ENCODE results near the gene CCDC6. TPM values are rescaled to one million over a fixed set of nuclear protein-coding genes. Genes with fewer than 3 reads are reported as not detected.
"Not testable (repeated sequence)": the region's sequence is repeated elsewhere in the genome, so short reads cannot be mapped to it uniquely, and the experiment has no call there.

Gene CCDC6
- total RNA-seq, 1 experiment from 2014 or later = 50.9 TPM

GRCh38 chr10:59752278-59752940 is 153.9 kb downstream of the CCDC6 start:
- Histone ChIP-seq H3K4me3 (ENCODE audit: low read length) (no peak overlapping the region), H3K27me3 (ENCODE audit: low read length) (no peaks in the 10 kb centered on the region), H4K20me1 (ENCODE audit: insufficient read depth, low read depth, low read length) (no peaks in the 10 kb centered on the region), H3K4me2 (ENCODE audit: low read depth, low read length, poor library complexity, severe bottlenecking) (no peak overlapping the region), H3K79me2 (ENCODE audit: low read length) (no peaks in the 10 kb centered on the region), H3K27ac (ENCODE audit: low read length) (no peak overlapping the region), H3K4me1 (ENCODE audit: low read length) (peaks cover 8% of the 10 kb centered on the region), H3K9me2 (replicated peaks; ENCODE audit: insufficient read depth, low read length) (no peaks in the 10 kb centered on the region), H2AFZ (ENCODE audit: low read length) (no peak overlapping the region), H3K9ac (ENCODE audit: low read length) (no peak overlapping the region), H3K36me3 (ENCODE audit: insufficient read depth, low read length) (no peaks in the 10 kb centered on the region), H3K9me3 (ENCODE audit: low read length) (no peaks in the 10 kb centered on the region)
- no peak for DNase-seq

GRCh38 chr10:59750155-59750945 is 156.0 kb downstream of the CCDC6 start:
- DNase-seq = no peak

GRCh38 chr10:59748834-59749233 is 157.5 kb downstream of the CCDC6 start:
- peaks cover 8% of the 10 kb centered on the region for H3K4me1 ChIP-seq (ENCODE audit: low read length)
- no peaks in the 10 kb centered on the region for H4K20me1 ChIP-seq (ENCODE audit: insufficient read depth, low read depth, low read length)
- H3K4me2 ChIP-seq (ENCODE audit: low read depth, low read length, poor library complexity, severe bottlenecking) = no peak overlapping the region
- H3K79me2 ChIP-seq (ENCODE audit: low read length) = no peaks in the 10 kb centered on the region
- no peaks in the 10 kb centered on the region for H3K9me3 ChIP-seq (ENCODE audit: low read length)
- H3K27ac ChIP-seq (ENCODE audit: low read length) = no peak overlapping the region
- no peak overlapping the region for H3K4me3 ChIP-seq (ENCODE audit: low read length)
- no peak overlapping the region for H3K9ac ChIP-seq (ENCODE audit: low read length)
- no peaks in the 10 kb centered on the region for H3K27me3 ChIP-seq (ENCODE audit: low read length)
- no peaks in the 10 kb centered on the region for H3K36me3 ChIP-seq (ENCODE audit: insufficient read depth, low read length)
- H3K9me2 ChIP-seq (replicated peaks; ENCODE audit: insufficient read depth, low read length) = no peaks in the 10 kb centered on the region
- no peak overlapping the region for H2AFZ ChIP-seq (ENCODE audit: low read length)
- no peak for DNase-seq

More at GRCh38 chr10:59750155-59750945, 156.0 kb downstream of the CCDC6 start:
- Histone ChIP-seq H4K20me1 (ENCODE audit: insufficient read depth, low read depth, low read length) (no peaks in the 10 kb centered on the region), H3K79me2 (ENCODE audit: low read length) (no peaks in the 10 kb centered on the region), H3K27ac (ENCODE audit: low read length) (no peak overlapping the region), H3K9ac (ENCODE audit: low read length) (no peak overlapping the region), H3K4me1 (ENCODE audit: low read length) (peaks cover 8% of the 10 kb centered on the region), H2AFZ (ENCODE audit: low read length) (no peak overlapping the region), H3K9me2 (replicated peaks; ENCODE audit: insufficient read depth, low read length) (no peaks in the 10 kb centered on the region), H3K4me3 (ENCODE audit: low read length) (no peak overlapping the region), H3K36me3 (ENCODE audit: insufficient read depth, low read length) (no peaks in the 10 kb centered on the region), H3K27me3 (ENCODE audit: low read length) (no peaks in the 10 kb centered on the region), H3K9me3 (ENCODE audit: low read length) (no peaks in the 10 kb centered on the region), H3K4me2 (ENCODE audit: low read depth, low read length, poor library complexity, severe bottlenecking) (no peak overlapping the region)

- H3K36me3 ChIP-seq (ENCODE audit: insufficient read depth, low read length) = no peaks in the 10 kb centered on the region
- no peak overlapping the region for H3K27ac ChIP-seq (ENCODE audit: low read length)
- H3K9me2 ChIP-seq (replicated peaks; ENCODE audit: insufficient read depth, low read length) = no peaks in the 10 kb centered on the region
- no peak overlapping the region for H2AFZ ChIP-seq (ENCODE audit: low read length)
- H3K9me3 ChIP-seq (ENCODE audit: low read length) = no peaks in the 10 kb centered on the region
- H3K4me2 ChIP-seq (ENCODE audit: low read depth, low read length, poor library complexity, severe bottlenecking) = no peak overlapping the region
- no peaks in the 10 kb centered on the region for H4K20me1 ChIP-seq (ENCODE audit: insufficient read depth, low read depth, low read length)
- H3K27me3 ChIP-seq (ENCODE audit: low read length) = no peaks in the 10 kb centered on the region
- H3K79me2 ChIP-seq (ENCODE audit: low read length) = no peaks in the 10 kb centered on the region
- DNase-seq = no peak
- no peak overlapping the region for H3K9ac ChIP-seq (ENCODE audit: low read length)
- no peak overlapping the region for H3K4me3 ChIP-seq (ENCODE audit: low read length)
- H3K4me1 ChIP-seq (ENCODE audit: low read length) = no peaks in the 10 kb centered on the region
These were observed 161.1 kb downstream of the CCDC6 start for GRCh38 chr10:59745163-59745650.

- H3K4me3 ChIP-seq (ENCODE audit: low read length); H3K36me3 ChIP-seq (ENCODE audit: insufficient read depth, low read length); DNase-seq; H3K9ac ChIP-seq (ENCODE audit: low read length); H3K79me2 ChIP-seq (ENCODE audit: low read length); H2AFZ ChIP-seq (ENCODE audit: low read length); H3K9me2 ChIP-seq (replicated peaks; ENCODE audit: insufficient read depth, low read length); H3K4me1 ChIP-seq (ENCODE audit: low read length); H3K4me2 ChIP-seq (ENCODE audit: low read depth, low read length, poor library complexity, severe bottlenecking); H3K27me3 ChIP-seq (ENCODE audit: low read length); H3K9me3 ChIP-seq (ENCODE audit: low read length); H3K27ac ChIP-seq (ENCODE audit: low read length); H4K20me1 ChIP-seq (ENCODE audit: insufficient read depth, low read depth, low read length): not testable (repeated sequence)
These were observed 161.6 kb downstream of the CCDC6 start for GRCh38 chr10:59744762-59745161.

- DNase-seq; H3K36me3 ChIP-seq (ENCODE audit: insufficient read depth, low read length); H2AFZ ChIP-seq (ENCODE audit: low read length); H3K4me1 ChIP-seq (ENCODE audit: low read length); H3K79me2 ChIP-seq (ENCODE audit: low read length); H3K9me3 ChIP-seq (ENCODE audit: low read length); H3K9ac ChIP-seq (ENCODE audit: low read length); H3K27me3 ChIP-seq (ENCODE audit: low read length); H3K27ac ChIP-seq (ENCODE audit: low read length); H3K4me2 ChIP-seq (ENCODE audit: low read depth, low read length, poor library complexity, severe bottlenecking); H3K9me2 ChIP-seq (replicated peaks; ENCODE audit: insufficient read depth, low read length); H4K20me1 ChIP-seq (ENCODE audit: insufficient read depth, low read depth, low read length); H3K4me3 ChIP-seq (ENCODE audit: low read length): not testable (repeated sequence)
These were observed 162.2 kb downstream of the CCDC6 start for GRCh38 chr10:59744156-59744555.

- Histone ChIP-seq H3K9me3 (ENCODE audit: low read length) (no peaks in the 10 kb centered on the region), H3K36me3 (ENCODE audit: insufficient read depth, low read length) (no peaks in the 10 kb centered on the region), H4K20me1 (ENCODE audit: insufficient read depth, low read depth, low read length) (no peaks in the 10 kb centered on the region), H2AFZ (ENCODE audit: low read length) (no peak overlapping the region), H3K9me2 (replicated peaks; ENCODE audit: insufficient read depth, low read length) (no peaks in the 10 kb centered on the region), H3K27ac (ENCODE audit: low read length) (no peak overlapping the region), H3K4me1 (ENCODE audit: low read length) (no peaks in the 10 kb centered on the region), H3K9ac (ENCODE audit: low read length) (no peak overlapping the region), H3K79me2 (ENCODE audit: low read length) (no peaks in the 10 kb centered on the region), H3K4me3 (ENCODE audit: low read length) (no peak overlapping the region), H3K27me3 (ENCODE audit: low read length) (no peaks in the 10 kb centered on the region; the same call in 1 of the 2 replicates), H3K4me2 (ENCODE audit: low read depth, low read length, poor library complexity, severe bottlenecking) (no peak overlapping the region)
- no peak for DNase-seq
These were observed 164.8 kb downstream of the CCDC6 start for GRCh38 chr10:59741583-59741982.

GRCh38 chr10:59741048-59741447 is 165.3 kb downstream of the CCDC6 start:
- no peaks in the 10 kb centered on the region for H3K79me2 ChIP-seq (ENCODE audit: low read length)

More at GRCh38 chr10:59741048-59741447, 165.3 kb downstream of the CCDC6 start:
- Histone ChIP-seq H3K9me3 (ENCODE audit: low read length) (no peaks in the 10 kb centered on the region), H3K27ac (ENCODE audit: low read length) (no peak overlapping the region), H3K4me2 (ENCODE audit: low read depth, low read length, poor library complexity, severe bottlenecking) (no peak overlapping the region), H3K36me3 (ENCODE audit: insufficient read depth, low read length) (no peaks in the 10 kb centered on the region), H3K9ac (ENCODE audit: low read length) (no peak overlapping the region), H3K9me2 (replicated peaks; ENCODE audit: insufficient read depth, low read length) (no peaks in the 10 kb centered on the region), H3K4me1 (ENCODE audit: low read length) (no peaks in the 10 kb centered on the region), H3K4me3 (ENCODE audit: low read length) (no peak overlapping the region), H4K20me1 (ENCODE audit: insufficient read depth, low read depth, low read length) (no peaks in the 10 kb centered on the region), H3K27me3 (ENCODE audit: low read length) (no peaks in the 10 kb centered on the region; the same call in 1 of the 2 replicates), H2AFZ (ENCODE audit: low read length) (no peak overlapping the region)
- DNase-seq = no peak

All from Karpas-422 (cell line).